HL-60/S4 treated with retinoic acid at 250 ng/mL for 4 days and 3 days (cell line): Measurements from ENCODE around the gene KANSL1.
"Not testable (repeated sequence)": the region's sequence is repeated elsewhere in the genome, so short reads cannot be mapped to it uniquely, and the experiment has no call there.

Source experiments
- in situ Hi-C: fragments of 300-500 bp; cut with MboI; formaldehyde crosslinking; loops from 2 replicates; pipeline ENCODE4 v1.7.0; 2022; ENCODE audit warnings: low sequenced_read_pairs

KANSL1 gene

GRCh38 chr17:46087871-46088270 is 105.4 kb downstream of the KANSL1 start:
- in situ Hi-C loops, result not testable (repeated sequence)

GRCh38 chr17:46086821-46087220 is 106.4 kb downstream of the KANSL1 start:
- in situ Hi-C loops, result no loop called here

GRCh38 chr17:46085522-46085921 is 107.7 kb downstream of the KANSL1 start:
- in situ Hi-C loops, result no loop called here

GRCh38 chr17:46082257-46082656 is 111.0 kb downstream of the KANSL1 start:
- in situ Hi-C loops, result no loop called here

GRCh38 chr17:46081018-46081320 is 112.3 kb downstream of the KANSL1 start:
- in situ Hi-C loops, result no loop called here

- in situ Hi-C loops, result no loop called here
Observed at GRCh38 chr17:46080118-46081017, 112.9 kb downstream of the KANSL1 start.

- in situ Hi-C loops, result no loop called here
Observed at GRCh38 chr17:46078675-46079074, 114.6 kb downstream of the KANSL1 start.

GRCh38 chr17:46074540-46074939 is 118.7 kb downstream of the KANSL1 start:
- in situ Hi-C loops, result no loop called here

GRCh38 chr17:46072998-46073397 is 120.2 kb downstream of the KANSL1 start:
- in situ Hi-C loops, result no loop called here

- in situ Hi-C loops, result no loop called here
Observed at GRCh38 chr17:46071796-46072195, 121.4 kb downstream of the KANSL1 start.

GRCh38 chr17:46064460-46064859 is 128.8 kb downstream of the KANSL1 start:
- in situ Hi-C loops, result no loop called here

GRCh38 chr17:46063241-46063640 is 130.0 kb downstream of the KANSL1 start:
- in situ Hi-C loops, result no loop called here

GRCh38 chr17:46061435-46061834 is 131.8 kb downstream of the KANSL1 start:
- in situ Hi-C loops, result no loop called here

GRCh38 chr17:46060461-46060860 is 132.8 kb downstream of the KANSL1 start:
- in situ Hi-C loops, result no loop called here

GRCh38 chr17:46059486-46059885 is 133.7 kb downstream of the KANSL1 start:
- in situ Hi-C loops, result no loop called here

GRCh38 chr17:46057366-46057765 is 135.9 kb downstream of the KANSL1 start:
- in situ Hi-C loops, result no loop called here

- in situ Hi-C loops, result no loop called here
Observed at GRCh38 chr17:46056800-46057304, 136.4 kb downstream of the KANSL1 start.

GRCh38 chr17:46053911-46054534 is 139.2 kb downstream of the KANSL1 start:
- in situ Hi-C loops, result no loop called here

GRCh38 chr17:46049656-46050055 is 143.6 kb downstream of the KANSL1 start:
- in situ Hi-C loops, result no loop called here

GRCh38 chr17:46047856-46048255 is 145.4 kb downstream of the KANSL1 start:
- in situ Hi-C loops, result no loop called here

- in situ Hi-C loops, result no loop called here
Observed at GRCh38 chr17:46047398-46047797, 145.8 kb downstream of the KANSL1 start.

- in situ Hi-C loops, result no loop called here
Observed at GRCh38 chr17:46046957-46047356, 146.3 kb downstream of the KANSL1 start.
